Keratinocyte (primary cell): ENCODE results near the gene TRIM75.

ENCODE experiments used
- EZH2 ChIP-seq: IDR thresholded peaks from one replicate; pipeline ENCODE4 v1.6.1; 2012; ENCODE audit warnings: inconsistent platforms, mild to moderate bottlenecking, low read length, moderate library complexity
- TF ChIP-seq, protein P1 (sequence below), 3 experiments: IDR thresholded peaks in 1 of 3; conservative IDR thresholded peaks in 1 of 3; optimal IDR thresholded peaks in 1 of 3; 2 replicates in 2 of 3; 3 replicates in 1 of 3; pipeline versions ENCODE3 to v1.5.1; 2011; ENCODE audit warnings: low read length in 3 of 3, mild to moderate bottlenecking in 3 of 3, moderate library complexity in 2 of 3, control low read depth in 1 of 3, inconsistent platforms in 1 of 3; ENCODE audit not compliant: insufficient read depth in 2 of 3; ENCODE audit errors: extremely low read depth in 1 of 3

DNA sequence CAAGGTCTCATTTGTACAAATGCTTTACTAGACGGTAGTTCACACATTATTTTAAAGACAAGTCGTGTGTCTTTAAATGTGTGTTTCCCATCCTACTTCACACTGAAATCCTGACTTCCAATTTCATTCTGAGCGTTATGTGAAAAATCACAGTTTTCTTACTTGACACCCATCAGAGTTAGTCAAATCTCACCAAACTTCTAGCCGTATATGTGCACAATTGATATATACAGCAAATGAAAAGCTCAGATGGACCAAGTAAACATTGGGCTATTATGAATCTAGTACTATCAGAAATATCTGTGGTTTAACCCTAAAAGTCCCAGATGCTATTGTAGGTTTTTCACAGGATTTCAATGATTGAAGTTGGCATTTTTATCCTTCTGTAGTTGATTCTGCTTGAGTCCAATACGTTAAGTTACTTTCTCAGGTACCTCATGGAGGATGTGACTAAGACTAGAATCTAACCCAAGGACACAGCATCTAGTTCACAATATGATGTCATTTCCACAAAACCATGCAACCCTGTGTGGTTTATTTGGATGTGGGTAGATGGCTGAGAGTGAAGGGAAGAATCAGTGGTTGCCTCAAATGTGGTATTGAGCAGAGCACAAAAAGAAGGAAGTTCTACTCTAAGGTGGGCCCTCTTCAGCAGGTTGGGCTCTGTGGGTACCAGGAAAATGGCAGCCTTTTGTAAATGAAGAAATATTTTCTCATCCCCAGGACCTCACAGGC is 44.0 kb upstream of the TRIM75 start:
- TF ChIP-seq, protein P1, sequence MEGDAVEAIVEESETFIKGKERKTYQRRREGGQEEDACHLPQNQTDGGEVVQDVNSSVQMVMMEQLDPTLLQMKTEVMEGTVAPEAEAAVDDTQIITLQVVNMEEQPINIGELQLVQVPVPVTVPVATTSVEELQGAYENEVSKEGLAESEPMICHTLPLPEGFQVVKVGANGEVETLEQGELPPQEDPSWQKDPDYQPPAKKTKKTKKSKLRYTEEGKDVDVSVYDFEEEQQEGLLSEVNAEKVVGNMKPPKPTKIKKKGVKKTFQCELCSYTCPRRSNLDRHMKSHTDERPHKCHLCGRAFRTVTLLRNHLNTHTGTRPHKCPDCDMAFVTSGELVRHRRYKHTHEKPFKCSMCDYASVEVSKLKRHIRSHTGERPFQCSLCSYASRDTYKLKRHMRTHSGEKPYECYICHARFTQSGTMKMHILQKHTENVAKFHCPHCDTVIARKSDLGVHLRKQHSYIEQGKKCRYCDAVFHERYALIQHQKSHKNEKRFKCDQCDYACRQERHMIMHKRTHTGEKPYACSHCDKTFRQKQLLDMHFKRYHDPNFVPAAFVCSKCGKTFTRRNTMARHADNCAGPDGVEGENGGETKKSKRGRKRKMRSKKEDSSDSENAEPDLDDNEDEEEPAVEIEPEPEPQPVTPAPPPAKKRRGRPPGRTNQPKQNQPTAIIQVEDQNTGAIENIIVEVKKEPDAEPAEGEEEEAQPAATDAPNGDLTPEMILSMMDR (optimal IDR thresholded peaks at IDR 0.05 in 1 of 3, IDR thresholded peaks at IDR 0.05 in 1 of 3, conservative IDR thresholded peaks at IDR 0.05 in 1 of 3; ENCODE audit: extremely low read depth in 1 of 3, insufficient read depth in 2 of 3, low read length in 3 of 3) = no peak
- TF ChIP-seq EZH2 = no peak
